Measurements from ENCODE around the gene DCP2.

DNA sequence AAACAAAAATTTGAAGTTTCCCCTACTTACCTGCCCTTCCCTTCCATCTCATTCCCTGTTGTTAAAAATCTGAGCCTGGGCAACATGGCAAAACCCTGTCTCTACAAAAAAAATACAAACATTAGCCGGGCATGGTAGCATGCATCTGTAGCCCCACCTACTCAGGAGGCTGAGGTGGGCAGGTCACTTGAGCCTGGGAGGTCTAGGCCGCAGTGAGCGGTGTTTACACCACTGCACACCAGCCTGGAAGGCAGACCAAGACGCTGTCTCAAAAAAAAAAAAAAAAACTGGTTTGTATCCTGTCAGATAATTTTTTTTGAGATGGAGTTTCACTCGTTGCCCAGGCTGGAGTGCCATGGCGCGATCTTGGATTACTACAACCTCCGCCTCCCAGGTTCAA, 38.3 kb upstream of the DCP2 start:
- TF ChIP-seq TAF1 (IDR thresholded peaks at IDR 0.05; ENCODE audit: borderline replicate concordance, insufficient read depth, low read length) (no peak), SIN3A (IDR thresholded peaks at IDR 0.05; ENCODE audit: borderline replicate concordance, insufficient read depth, low read length) (no peak), POLR2AphosphoS5 (IDR thresholded peaks at IDR 0.05; ENCODE audit: low read depth, low read length) (no peak), FOXP2 (optimal IDR thresholded peaks at IDR 0.05; ENCODE audit: borderline replicate concordance, extremely low read depth, extremely low read length, insufficient read depth) (no peak)
- TF ChIP-seq, protein P1, sequence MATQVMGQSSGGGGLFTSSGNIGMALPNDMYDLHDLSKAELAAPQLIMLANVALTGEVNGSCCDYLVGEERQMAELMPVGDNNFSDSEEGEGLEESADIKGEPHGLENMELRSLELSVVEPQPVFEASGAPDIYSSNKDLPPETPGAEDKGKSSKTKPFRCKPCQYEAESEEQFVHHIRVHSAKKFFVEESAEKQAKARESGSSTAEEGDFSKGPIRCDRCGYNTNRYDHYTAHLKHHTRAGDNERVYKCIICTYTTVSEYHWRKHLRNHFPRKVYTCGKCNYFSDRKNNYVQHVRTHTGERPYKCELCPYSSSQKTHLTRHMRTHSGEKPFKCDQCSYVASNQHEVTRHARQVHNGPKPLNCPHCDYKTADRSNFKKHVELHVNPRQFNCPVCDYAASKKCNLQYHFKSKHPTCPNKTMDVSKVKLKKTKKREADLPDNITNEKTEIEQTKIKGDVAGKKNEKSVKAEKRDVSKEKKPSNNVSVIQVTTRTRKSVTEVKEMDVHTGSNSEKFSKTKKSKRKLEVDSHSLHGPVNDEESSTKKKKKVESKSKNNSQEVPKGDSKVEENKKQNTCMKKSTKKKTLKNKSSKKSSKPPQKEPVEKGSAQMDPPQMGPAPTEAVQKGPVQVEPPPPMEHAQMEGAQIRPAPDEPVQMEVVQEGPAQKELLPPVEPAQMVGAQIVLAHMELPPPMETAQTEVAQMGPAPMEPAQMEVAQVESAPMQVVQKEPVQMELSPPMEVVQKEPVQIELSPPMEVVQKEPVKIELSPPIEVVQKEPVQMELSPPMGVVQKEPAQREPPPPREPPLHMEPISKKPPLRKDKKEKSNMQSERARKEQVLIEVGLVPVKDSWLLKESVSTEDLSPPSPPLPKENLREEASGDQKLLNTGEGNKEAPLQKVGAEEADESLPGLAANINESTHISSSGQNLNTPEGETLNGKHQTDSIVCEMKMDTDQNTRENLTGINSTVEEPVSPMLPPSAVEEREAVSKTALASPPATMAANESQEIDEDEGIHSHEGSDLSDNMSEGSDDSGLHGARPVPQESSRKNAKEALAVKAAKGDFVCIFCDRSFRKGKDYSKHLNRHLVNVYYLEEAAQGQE (IDR thresholded peaks at IDR 0.05; ENCODE audit: insufficient read depth in 1 of 2, low read depth in 2 of 2, low read length in 2 of 2): no peak

Data from PFSK-1 (cell line).